B cell (primary cell): Measurements from ENCODE around the gene FXYD3. TPM values are rescaled to one million over a fixed set of nuclear protein-coding genes. Genes with fewer than 3 reads are reported as not detected.

Experiments
- ATAC-seq: fragments of 200-7000 bp; cut with Tn5 transposase; one replicate; pipeline ENCODE4 v1.10.0; 2021; ENCODE audit warnings: low read depth, mild to moderate bottlenecking, moderate number of reproducible peaks, moderate library complexity
- CTCF ChIA-PET: fragments of 350-600 bp; sonication (Branson Sonifier 250); formaldehyde crosslinking; loops from one replicate; lab custom pipeline; 2021; ENCODE audit warnings: antibody characterized with exemption, inconsistent platforms; lab: Charles Lee
- POLR2A ChIA-PET: fragments of 350-600 bp; sonication (Branson Sonifier 250); formaldehyde crosslinking; loops from one replicate; lab custom pipeline; 2021; ENCODE audit warnings: antibody characterized with exemption; lab: Charles Lee
- DNase-seq: peaks from one replicate; pipeline ENCODE4 v3.0.0; 2013
- H2AFZ ChIP-seq: 2 replicates; pipeline ENCODE4 v1.6.1; 2012; ENCODE audit warnings: mild to moderate bottlenecking, low read depth, low read length; ENCODE audit not compliant: insufficient read depth, poor library complexity, severe bottlenecking
- H3K27ac ChIP-seq, 2 donors: 1 replicate in 1 of 2; 2 replicates in 1 of 2; pipeline ENCODE4 v1.5.1; 2012 to 2013; ENCODE audit warnings: low read length in 2 of 2, mild to moderate bottlenecking in 2 of 2, moderate library complexity in 1 of 2
- H3K27me3 ChIP-seq, 4 experiments: fragments of 200-600 bp in 1 of 4; sonication (generic) in 1 of 4; replicated peaks in 1 of 4; 1 replicate in 2 of 4; 2 replicates in 2 of 4; pipeline versions ENCODE4 v1.6.1 to v1.7.0; 2013 to 2016; ENCODE audit warnings: low read length in 3 of 4, mild to moderate bottlenecking in 2 of 4, mixed read lengths in 1 of 4, moderate library complexity in 1 of 4; ENCODE audit not compliant: insufficient read depth in 4 of 4, control insufficient read depth in 3 of 4; ENCODE audit errors: control extremely low read depth in 1 of 4
- H3K36me3 ChIP-seq, 2 experiments: replicated peaks in 1 of 2; 1 replicate in 1 of 2; 2 replicates in 1 of 2; pipeline versions ENCODE4 v1.6.1 to v1.7.1; 2013; ENCODE audit warnings: low read length in 1 of 2; ENCODE audit not compliant: insufficient read depth in 2 of 2, control insufficient read depth in 1 of 2; ENCODE audit errors: control extremely low read depth in 1 of 2, extremely low read depth in 1 of 2
- H3K4me1 ChIP-seq, 2 donors: fragments of 200-600 bp in 1 of 2; sonication (generic) in 1 of 2; 1 replicate in 1 of 2; 2 replicates in 1 of 2; pipeline versions ENCODE4 v1.5.1 to v1.6.1; 2013 to 2017; ENCODE audit warnings: low read length in 2 of 2; ENCODE audit not compliant: control insufficient read depth in 2 of 2, insufficient read depth in 2 of 2
- H3K4me2 ChIP-seq: replicated peaks from 2 replicates; pipeline ENCODE3; 2012; ENCODE audit warnings: mild to moderate bottlenecking, low read depth, low read length; ENCODE audit not compliant: poor library complexity, severe bottlenecking
- H3K4me3 ChIP-seq, 5 experiments: fragments of 200-600 bp in 1 of 5; sonication (generic) in 1 of 5; 1 replicate in 3 of 5; 2 replicates in 2 of 5; pipeline versions ENCODE4 v1.5.1 to v1.7.0; 2011 to 2016; ENCODE audit warnings: low read length in 4 of 5, mild to moderate bottlenecking in 4 of 5, low read depth in 2 of 5, control low read depth in 1 of 5, moderate library complexity in 1 of 5; ENCODE audit not compliant: insufficient read depth in 1 of 5; ENCODE audit errors: control extremely low read depth in 1 of 5, extremely low read depth in 1 of 5
- H3K79me2 ChIP-seq: fragments of 200-600 bp; sonication (generic); one replicate; pipeline ENCODE4 v1.6.0; 2016; ENCODE audit warnings: low read length; ENCODE audit not compliant: control insufficient read depth, insufficient read depth
- H3K9ac ChIP-seq: fragments of 200-600 bp; sonication (generic); 2 replicates; pipeline ENCODE4 v1.6.1; 2017; ENCODE audit warnings: mild to moderate bottlenecking, low read length, moderate library complexity
- H3K9me3 ChIP-seq, 3 donors: one replicate each; pipeline versions ENCODE4 v1.6.1 to v1.7.1; 2013; ENCODE audit warnings: low read length in 2 of 3; ENCODE audit not compliant: control insufficient read depth in 2 of 3, insufficient read depth in 1 of 3; ENCODE audit errors: control extremely low read depth in 1 of 3
- H4K20me1 ChIP-seq: 2 replicates; pipeline ENCODE4 v1.6.0; 2012; ENCODE audit warnings: mild to moderate bottlenecking, low read length; ENCODE audit not compliant: insufficient read depth, control insufficient read depth, poor library complexity, severe bottlenecking
- H3K27ac Mint-ChIP-seq: one replicate; pipeline ENCODE4 v1.8.0; 2021; ENCODE audit warnings: mixed read lengths
- H3K27me3 Mint-ChIP-seq: one replicate; pipeline ENCODE4 v1.8.0; 2021; ENCODE audit warnings: mixed read lengths
- H3K4me1 Mint-ChIP-seq: one replicate; pipeline ENCODE4 v1.8.0; 2021; ENCODE audit warnings: mixed read lengths
- H3K4me3 Mint-ChIP-seq: one replicate; pipeline ENCODE4 v1.8.0; 2021; ENCODE audit warnings: mixed read lengths
- H3K9me3 Mint-ChIP-seq: one replicate; pipeline ENCODE4 v1.8.0; 2022; ENCODE audit warnings: mixed read lengths; ENCODE audit not compliant: insufficient read depth
- EZH2 ChIP-seq: IDR thresholded peaks from 2 replicates; pipeline ENCODE4 v1.6.1; 2012; ENCODE audit warnings: borderline replicate concordance, low read depth, mild to moderate bottlenecking, moderate library complexity, low read length; ENCODE audit not compliant: insufficient read depth, poor library complexity, severe bottlenecking
- WGBS: methylation state at CpG from one replicate; pipeline ENCODE4 v1.1.5; 2013; ENCODE audit warnings: missing lambda C conversion rate; ENCODE audit not compliant: insufficient coverage; 5-methylcytosine and 5-hydroxymethylcytosine counted together
- intact Hi-C: fragments of 100-400 bp; cut with micrococcal nuclease; formaldehyde crosslinking; loops from one replicate; pipeline ENCODE4 v1.10.0; 2022
- polyA plus RNA-seq: library from polyadenylated mRNA; depleted of rRNA; stranded (reverse); fragments of >200 nt; gene quantifications from 2 replicates; pipeline ENCODE4 v1.2.3, GENCODE V29; 2012
- total RNA-seq, 2 donors: library from RNA; stranded (reverse); fragments of 120-200 nt in 1 of 2; gene quantifications; 1 replicate in 1 of 2; 2 replicates in 1 of 2; pipeline versions ENCODE4 v1.2.3 to v1.2.4, GENCODE V29; 2013 to 2022
- TF ChIP-seq, protein P1 (sequence below): fragments of 200-600 bp; IDR thresholded peaks from one replicate; pipeline ENCODE4 v1.8.0; 2022; ENCODE audit warnings: antibody characterized with exemption, mild to moderate bottlenecking

FXYD3 gene
- total and polyA plus RNA-seq, 2 donors (not counting 1 experiment from before 2014, with no cell fraction given) = not detected

DNA sequence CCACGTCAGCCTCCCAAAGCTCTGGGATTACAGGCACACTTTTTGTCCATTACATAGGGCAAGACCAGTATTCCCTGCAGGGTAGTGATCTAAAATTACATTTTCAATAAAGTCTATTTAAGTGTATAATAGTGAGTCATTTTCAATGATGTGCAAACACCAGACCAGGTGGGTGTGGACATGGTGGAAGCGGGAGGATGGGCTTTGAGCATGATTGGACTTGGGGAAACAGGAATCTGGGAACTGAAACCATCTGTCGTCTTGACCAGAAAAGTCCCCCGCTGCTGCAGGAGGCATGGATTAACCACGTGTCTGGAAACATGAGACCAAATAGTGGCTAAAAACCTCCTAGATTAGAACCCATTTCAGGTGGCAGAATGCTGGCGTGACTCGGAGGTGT lies 4.9 kb downstream of the FXYD3 start:
- Histone ChIP-seq H3K4me1 (peaks cover 10 to 17% of the 10 kb centered on the region in 2 donors), H4K20me1 (no peaks in the 10 kb centered on the region), H3K79me2 (no peaks in the 10 kb centered on the region), H3K9me3 (no peaks in the 10 kb centered on the region), H2AFZ (no peak overlapping the region), H3K27ac (no peak overlapping the region), H3K36me3 (no peaks in the 10 kb centered on the region), H3K9ac (no peak overlapping the region), H3K27me3 (peaks cover 0 to 2% (median 0%) of the 10 kb centered on the region in 4 experiments), H3K4me3 (no peak overlapping the region), H3K4me2 (no peak overlapping the region)
- WGBS = 59% methylated on average over 6 of the region's 7 CpGs
- Mint-ChIP-seq H3K4me1 (peaks cover 17% of the 10 kb centered on the region), H3K4me3 (no peak overlapping the region), H3K9me3 (no peaks in the 10 kb centered on the region), H3K27me3 (no peaks in the 10 kb centered on the region), H3K27ac (no peak overlapping the region)
- ChIA-PET CTCF (interaction anchor here (1.0 kb wide), 1 partner anchor 34 kb away, joined by 3 read pairs; no protein-coding TSS in a partner anchor), POLR2A (no interaction called here)
- intact Hi-C loops = loop anchor here (5.0 kb wide), 1 partner anchor 33 kb away; no protein-coding TSS in a partner anchor
- TF ChIP-seq, protein P1, sequence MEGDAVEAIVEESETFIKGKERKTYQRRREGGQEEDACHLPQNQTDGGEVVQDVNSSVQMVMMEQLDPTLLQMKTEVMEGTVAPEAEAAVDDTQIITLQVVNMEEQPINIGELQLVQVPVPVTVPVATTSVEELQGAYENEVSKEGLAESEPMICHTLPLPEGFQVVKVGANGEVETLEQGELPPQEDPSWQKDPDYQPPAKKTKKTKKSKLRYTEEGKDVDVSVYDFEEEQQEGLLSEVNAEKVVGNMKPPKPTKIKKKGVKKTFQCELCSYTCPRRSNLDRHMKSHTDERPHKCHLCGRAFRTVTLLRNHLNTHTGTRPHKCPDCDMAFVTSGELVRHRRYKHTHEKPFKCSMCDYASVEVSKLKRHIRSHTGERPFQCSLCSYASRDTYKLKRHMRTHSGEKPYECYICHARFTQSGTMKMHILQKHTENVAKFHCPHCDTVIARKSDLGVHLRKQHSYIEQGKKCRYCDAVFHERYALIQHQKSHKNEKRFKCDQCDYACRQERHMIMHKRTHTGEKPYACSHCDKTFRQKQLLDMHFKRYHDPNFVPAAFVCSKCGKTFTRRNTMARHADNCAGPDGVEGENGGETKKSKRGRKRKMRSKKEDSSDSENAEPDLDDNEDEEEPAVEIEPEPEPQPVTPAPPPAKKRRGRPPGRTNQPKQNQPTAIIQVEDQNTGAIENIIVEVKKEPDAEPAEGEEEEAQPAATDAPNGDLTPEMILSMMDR = no peak
- TF ChIP-seq EZH2 = no peak
- no peak for ATAC-seq
- DNase-seq = no peak

DNA sequence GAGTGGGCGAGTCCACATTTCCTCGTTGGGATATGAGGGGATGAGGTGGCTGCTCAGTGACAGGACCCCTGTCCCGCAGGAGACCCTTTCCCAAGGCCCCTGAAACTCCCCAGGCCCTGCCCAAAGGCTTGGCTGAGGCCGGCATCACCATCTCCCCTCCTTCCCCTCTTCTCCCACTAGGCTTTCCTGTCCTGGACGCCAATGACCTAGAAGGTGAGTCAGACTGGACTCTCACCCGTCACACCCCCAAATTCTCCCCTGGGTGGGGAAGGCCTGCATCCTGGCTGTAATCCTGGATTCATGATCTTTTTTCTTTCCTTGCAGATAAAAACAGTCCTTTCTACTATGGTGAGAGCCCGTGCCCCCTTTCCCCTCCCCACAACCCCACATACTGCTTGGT lies 5.3 kb downstream of the FXYD3 start:
- Mint-ChIP-seq H3K9me3 (no peaks in the 10 kb centered on the region), H3K27ac (no peak overlapping the region), H3K4me1 (peaks cover 15% of the 10 kb centered on the region), H3K27me3 (no peaks in the 10 kb centered on the region), H3K4me3 (no peak overlapping the region)
- no peaks in the 10 kb centered on the region for H3K27me3 ChIP-seq
- H3K9ac ChIP-seq = no peak overlapping the region
- ATAC-seq (no peak), DNase-seq (no peak)
- H3K4me1 ChIP-seq = peaks cover 10 to 17% of the 10 kb centered on the region in 2 donors
- ChIA-PET CTCF (no interaction called here), POLR2A (no interaction called here)
- TF ChIP-seq, protein P1 = no peak
- TF ChIP-seq EZH2 = no peak
- no peak overlapping the region for H3K4me2 ChIP-seq
- intact Hi-C loops = loop anchor here (5.0 kb wide), 1 partner anchor 34 kb away; no protein-coding TSS in a partner anchor
- H3K4me3 ChIP-seq = no peak overlapping the region
- no peaks in the 10 kb centered on the region for H3K36me3 ChIP-seq
- no peaks in the 10 kb centered on the region for H4K20me1 ChIP-seq
- no peaks in the 10 kb centered on the region for H3K79me2 ChIP-seq
- H2AFZ ChIP-seq = no peak overlapping the region
- 85% methylated on average over 6 of the region's 7 CpGs for WGBS
- no peaks in the 10 kb centered on the region for H3K9me3 ChIP-seq
- H3K27ac ChIP-seq = no peak overlapping the region
